SK-N-SH treated with all-trans-retinoic acid at 6 μM for 48 hours (cell line): ENCODE results near the gene PHLDA1.

Source experiments
- ATAC-seq: fragments of 200-7000 bp; cut with Tn5 transposase; 3 replicates; pipeline ENCODE4 v1.9.1; 2020; ENCODE audit warnings: mild to moderate bottlenecking, moderate library complexity
- ARNTL ChIP-seq: fragments of 450-650 bp; formaldehyde crosslinking; IDR thresholded peaks from 2 replicates; pipeline ENCODE4 v1.5.0; 2020; ENCODE audit warnings: low read depth, mild to moderate bottlenecking, moderate library complexity, borderline replicate concordance
- BACH2 ChIP-seq: fragments of 250-450 bp; sonication (Bioruptor Pico); IDR thresholded peaks from 2 replicates; pipeline ENCODE4 v1.9.0; 2021; ENCODE audit warnings: mild to moderate bottlenecking, borderline replicate concordance
- CSDC2 ChIP-seq: fragments of 250-450 bp; sonication (Bioruptor Pico); IDR thresholded peaks from 2 replicates; pipeline ENCODE4 v1.5.0; 2020; ENCODE audit warnings: mild to moderate bottlenecking, moderate library complexity
- ESRRG ChIP-seq: fragments of 250-450 bp; sonication (Bioruptor Pico); IDR thresholded peaks from 2 replicates; pipeline ENCODE4 v1.6.1; 2021; ENCODE audit warnings: mild to moderate bottlenecking
- GLIS3 ChIP-seq: fragments of 250-450 bp; sonication (Bioruptor Pico); IDR thresholded peaks from 2 replicates; pipeline ENCODE4 v1.5.0; 2020; ENCODE audit warnings: mild to moderate bottlenecking, moderate library complexity
- ISL1 ChIP-seq: fragments of 250-450 bp; sonication (Bioruptor Pico); IDR thresholded peaks from 2 replicates; pipeline ENCODE4 v2.1.2; 2022; ENCODE audit warnings: mild to moderate bottlenecking, moderate library complexity
- OSR1 ChIP-seq: fragments of 250-450 bp; sonication (Bioruptor Pico); IDR thresholded peaks from 2 replicates; pipeline ENCODE4 v1.8.0; 2022; ENCODE audit warnings: moderate library complexity, mild to moderate bottlenecking, inconsistent platforms
- PATZ1 ChIP-seq: fragments of 250-450 bp; sonication (Bioruptor Pico); IDR thresholded peaks from 2 replicates; pipeline ENCODE4 v1.8.0; 2020; ENCODE audit warnings: mild to moderate bottlenecking, moderate library complexity, borderline replicate concordance
- PPARA ChIP-seq: fragments of 250-450 bp; sonication (Bioruptor Pico); IDR thresholded peaks from 2 replicates; pipeline ENCODE4 v1.5.0; 2020; ENCODE audit warnings: mild to moderate bottlenecking, borderline replicate concordance
- RARB ChIP-seq: fragments of 250-450 bp; sonication (Bioruptor Pico); IDR thresholded peaks from 2 replicates; pipeline ENCODE4 v1.8.0; 2021; ENCODE audit warnings: mild to moderate bottlenecking, moderate library complexity
- SNAI2 ChIP-seq: fragments of 250-450 bp; sonication (Bioruptor Pico); IDR thresholded peaks from 2 replicates; pipeline ENCODE4 v1.5.0; 2020; ENCODE audit warnings: mild to moderate bottlenecking, moderate library complexity
- TOX ChIP-seq: fragments of 250-450 bp; sonication (Bioruptor Pico); IDR thresholded peaks from 2 replicates; pipeline ENCODE4 v1.8.0; 2021; ENCODE audit warnings: mild to moderate bottlenecking, moderate library complexity, borderline replicate concordance
- ZC3H10 ChIP-seq: fragments of 250-450 bp; sonication (Bioruptor Pico); IDR thresholded peaks from 2 replicates; pipeline ENCODE4 v1.5.1; 2021; ENCODE audit warnings: mild to moderate bottlenecking, moderate library complexity
- ZFP3 ChIP-seq: fragments of 250-450 bp; sonication (Bioruptor Pico); IDR thresholded peaks from 2 replicates; pipeline ENCODE4 v1.5.0; 2020; ENCODE audit warnings: mild to moderate bottlenecking, moderate library complexity
- ZFP30 ChIP-seq: fragments of 450-650 bp; formaldehyde crosslinking; IDR thresholded peaks from 2 replicates; pipeline ENCODE4 v1.5.0; 2022; ENCODE audit warnings: mild to moderate bottlenecking, moderate library complexity
- ZNF70 ChIP-seq: fragments of 450-650 bp; formaldehyde crosslinking; IDR thresholded peaks from 2 replicates; pipeline ENCODE4 v1.5.0; 2020; ENCODE audit warnings: mild to moderate bottlenecking, moderate library complexity
- ZNF8 ChIP-seq: fragments of 450-650 bp; formaldehyde crosslinking; IDR thresholded peaks from 2 replicates; pipeline ENCODE4 v1.5.0; 2020; ENCODE audit warnings: mild to moderate bottlenecking, moderate library complexity
- TF ChIP-seq, protein P1 (sequence below): fragments of 250-450 bp; sonication (Bioruptor Pico); IDR thresholded peaks from 2 replicates; pipeline ENCODE4 v1.5.0; 2020; ENCODE audit warnings: mild to moderate bottlenecking, moderate library complexity
- TF ChIP-seq, protein P2 (sequence below): fragments of 250-450 bp; sonication (Bioruptor Pico); IDR thresholded peaks from 2 replicates; pipeline ENCODE4 v1.5.1; 2021; ENCODE audit warnings: mild to moderate bottlenecking, moderate library complexity

PHLDA1 gene

GRCh38 chr12:76010732-76011458, 20.7 kb downstream of the PHLDA1 start (continued):
- TF ChIP-seq, protein P1, sequence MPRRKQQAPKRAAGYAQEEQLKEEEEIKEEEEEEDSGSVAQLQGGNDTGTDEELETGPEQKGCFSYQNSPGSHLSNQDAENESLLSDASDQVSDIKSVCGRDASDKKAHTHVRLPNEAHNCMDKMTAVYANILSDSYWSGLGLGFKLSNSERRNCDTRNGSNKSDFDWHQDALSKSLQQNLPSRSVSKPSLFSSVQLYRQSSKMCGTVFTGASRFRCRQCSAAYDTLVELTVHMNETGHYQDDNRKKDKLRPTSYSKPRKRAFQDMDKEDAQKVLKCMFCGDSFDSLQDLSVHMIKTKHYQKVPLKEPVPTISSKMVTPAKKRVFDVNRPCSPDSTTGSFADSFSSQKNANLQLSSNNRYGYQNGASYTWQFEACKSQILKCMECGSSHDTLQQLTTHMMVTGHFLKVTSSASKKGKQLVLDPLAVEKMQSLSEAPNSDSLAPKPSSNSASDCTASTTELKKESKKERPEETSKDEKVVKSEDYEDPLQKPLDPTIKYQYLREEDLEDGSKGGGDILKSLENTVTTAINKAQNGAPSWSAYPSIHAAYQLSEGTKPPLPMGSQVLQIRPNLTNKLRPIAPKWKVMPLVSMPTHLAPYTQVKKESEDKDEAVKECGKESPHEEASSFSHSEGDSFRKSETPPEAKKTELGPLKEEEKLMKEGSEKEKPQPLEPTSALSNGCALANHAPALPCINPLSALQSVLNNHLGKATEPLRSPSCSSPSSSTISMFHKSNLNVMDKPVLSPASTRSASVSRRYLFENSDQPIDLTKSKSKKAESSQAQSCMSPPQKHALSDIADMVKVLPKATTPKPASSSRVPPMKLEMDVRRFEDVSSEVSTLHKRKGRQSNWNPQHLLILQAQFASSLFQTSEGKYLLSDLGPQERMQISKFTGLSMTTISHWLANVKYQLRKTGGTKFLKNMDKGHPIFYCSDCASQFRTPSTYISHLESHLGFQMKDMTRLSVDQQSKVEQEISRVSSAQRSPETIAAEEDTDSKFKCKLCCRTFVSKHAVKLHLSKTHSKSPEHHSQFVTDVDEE (CRISPR knock-in tag): no peak
- TF ChIP-seq ISL1 (CRISPR knock-in tag): no peak
- no peak for TF ChIP-seq ZNF70 (CRISPR knock-in tag)
- TF ChIP-seq SNAI2 (CRISPR knock-in tag): no peak
- TF ChIP-seq ARNTL: no peak
- TF ChIP-seq RARB (CRISPR knock-in tag): no peak
- TF ChIP-seq PATZ1 (CRISPR knock-in tag): no peak
- TF ChIP-seq ZNF8 (CRISPR knock-in tag): no peak

GRCh38 chr12:76008428-76008827, 23.1 kb downstream of the PHLDA1 start:
- ATAC-seq: no peak
- TF ChIP-seq BACH2 (CRISPR knock-in tag) (no peak), RARB (CRISPR knock-in tag) (no peak), PPARA (CRISPR knock-in tag) (no peak), PATZ1 (CRISPR knock-in tag) (no peak), CSDC2 (CRISPR knock-in tag) (no peak), ZFP30 (CRISPR knock-in tag) (no peak), ZNF70 (CRISPR knock-in tag) (no peak), ZNF8 (CRISPR knock-in tag) (no peak), GLIS3 (no peak), ESRRG (CRISPR knock-in tag) (no peak), ZFP3 (CRISPR knock-in tag) (no peak), TOX (CRISPR knock-in tag) (no peak), ARNTL (no peak), ISL1 (CRISPR knock-in tag) (no peak), SNAI2 (CRISPR knock-in tag) (no peak), OSR1 (CRISPR knock-in tag) (no peak), ZC3H10 (CRISPR knock-in tag) (no peak)
- TF ChIP-seq, protein P2, sequence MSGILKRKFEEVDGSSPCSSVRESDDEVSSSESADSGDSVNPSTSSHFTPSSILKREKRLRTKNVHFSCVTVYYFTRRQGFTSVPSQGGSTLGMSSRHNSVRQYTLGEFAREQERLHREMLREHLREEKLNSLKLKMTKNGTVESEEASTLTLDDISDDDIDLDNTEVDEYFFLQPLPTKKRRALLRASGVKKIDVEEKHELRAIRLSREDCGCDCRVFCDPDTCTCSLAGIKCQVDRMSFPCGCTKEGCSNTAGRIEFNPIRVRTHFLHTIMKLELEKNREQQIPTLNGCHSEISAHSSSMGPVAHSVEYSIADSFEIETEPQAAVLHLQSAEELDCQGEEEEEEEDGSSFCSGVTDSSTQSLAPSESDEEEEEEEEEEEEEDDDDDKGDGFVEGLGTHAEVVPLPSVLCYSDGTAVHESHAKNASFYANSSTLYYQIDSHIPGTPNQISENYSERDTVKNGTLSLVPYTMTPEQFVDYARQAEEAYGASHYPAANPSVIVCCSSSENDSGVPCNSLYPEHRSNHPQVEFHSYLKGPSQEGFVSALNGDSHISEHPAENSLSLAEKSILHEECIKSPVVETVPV (CRISPR knock-in tag): no peak
- TF ChIP-seq, protein P1 (CRISPR knock-in tag): no peak
- TF ChIP-seq, all 23 proteins: peak for 0
